Natural killer cell (primary cell): ENCODE measurements around the gene ROBO2. TPM values are rescaled to one million over a fixed set of nuclear protein-coding genes. Genes with fewer than 3 reads are reported as not detected.

Source experiments
- ATAC-seq, 3 donors: fragments of 150-1000 bp in 2 of 3; fragments of 200-7000 bp in 1 of 3; cut with Tn5 transposase; 1 replicate in 1 of 3; 2 replicates in 2 of 3; pipeline ENCODE4 v1.10.0; 2021; ENCODE audit warnings: mild to moderate bottlenecking in 2 of 3, moderate library complexity in 2 of 3
- DNase-seq, 2 donors: peaks; one replicate each; pipeline versions ENCODE4 v3.0.0 to v3.0.0-alpha.2; 2013 to 2021; ENCODE audit warnings: mixed read lengths in 1 of 2
- H3K27ac ChIP-seq: one replicate; pipeline ENCODE4 v1.5.1; 2013; ENCODE audit warnings: mild to moderate bottlenecking, low read length
- H3K27me3 ChIP-seq: one replicate; pipeline ENCODE4 v1.6.1; 2013; ENCODE audit warnings: low read length; ENCODE audit not compliant: control insufficient read depth, insufficient read depth
- H3K36me3 ChIP-seq: one replicate; pipeline ENCODE4 v1.6.1; 2013; ENCODE audit warnings: low read length; ENCODE audit not compliant: control insufficient read depth, insufficient read depth
- H3K4me1 ChIP-seq: one replicate; pipeline ENCODE4 v1.6.1; 2013; ENCODE audit warnings: low read length; ENCODE audit not compliant: control insufficient read depth, insufficient read depth
- H3K4me3 ChIP-seq: one replicate; pipeline ENCODE4 v1.5.1; 2013; ENCODE audit warnings: low read length
- H3K9me3 ChIP-seq: one replicate; pipeline ENCODE4 v1.6.1; 2013; ENCODE audit warnings: low read length; ENCODE audit not compliant: control insufficient read depth, insufficient read depth
- H3K27ac Mint-ChIP-seq, 2 donors: one replicate each; pipeline ENCODE4 v1.8.0; 2022; ENCODE audit warnings: mild to moderate bottlenecking in 2 of 2, mixed read lengths in 2 of 2, moderate library complexity in 1 of 2
- H3K27me3 Mint-ChIP-seq, 2 donors: one replicate each; pipeline ENCODE4 v1.8.0; 2022; ENCODE audit warnings: low read depth in 2 of 2, mixed read lengths in 2 of 2
- H3K36me3 Mint-ChIP-seq: one replicate; pipeline ENCODE4 v1.8.0; 2022; ENCODE audit warnings: mixed read lengths
- H3K4me1 Mint-ChIP-seq, 2 donors: one replicate each; pipeline ENCODE4 v1.8.0; 2022; ENCODE audit warnings: mixed read lengths in 2 of 2
- H3K4me3 Mint-ChIP-seq: one replicate; pipeline ENCODE4 v1.8.0; 2022; ENCODE audit warnings: mild to moderate bottlenecking, moderate library complexity, mixed read lengths
- H3K9me3 Mint-ChIP-seq, 2 donors: one replicate each; pipeline ENCODE4 v1.8.0; 2022; ENCODE audit warnings: mixed read lengths in 2 of 2
- WGBS: methylation state at CpG from one replicate; pipeline ENCODE4 v1.1.7; 2013; ENCODE audit warnings: missing lambda C conversion rate; ENCODE audit not compliant: insufficient coverage; 5-methylcytosine and 5-hydroxymethylcytosine counted together
- intact Hi-C: fragments of 100-400 bp; cut with micrococcal nuclease; formaldehyde crosslinking; loops from one replicate; pipeline ENCODE4 v1.14.2; 2022
- total RNA-seq, 4 donors: library from RNA; stranded (reverse); fragments of 120-200 nt in 1 of 4; gene quantifications; one replicate each; pipeline versions ENCODE4 v1.2.3 to v1.2.4, GENCODE V29; 2013 to 2022
- TF ChIP-seq, protein P1 (sequence below): fragments of 200-600 bp; IDR thresholded peaks from one replicate; pipeline ENCODE4 v1.8.0; 2022; ENCODE audit warnings: antibody characterized with exemption

Gene ROBO2
- total RNA-seq, 3 donors from 2014 or later (not counting 1 experiment from before 2014, with no cell fraction given): not detected

DNA sequence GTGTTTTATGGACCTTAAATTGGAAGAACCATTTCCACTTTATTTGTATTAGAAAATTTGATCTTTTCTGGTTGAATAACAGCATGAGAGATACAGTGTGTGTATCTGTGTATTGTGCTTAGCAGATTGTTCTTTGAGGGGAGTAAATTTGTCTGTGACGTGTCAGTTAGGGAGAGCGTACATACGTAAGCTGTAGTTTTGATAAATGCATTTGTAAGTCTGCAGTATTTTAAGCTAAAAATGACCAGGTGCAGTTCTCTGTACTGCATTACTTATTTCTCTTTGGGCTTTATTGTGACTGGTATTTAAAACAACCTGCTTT is 264.8 kb downstream of the ROBO2 start:
- DNase-seq: no peak
- H3K4me3 ChIP-seq: no peak overlapping the region
- H3K27ac ChIP-seq: no peak overlapping the region
- no peaks in the 10 kb centered on the region for H3K4me1 ChIP-seq
- TF ChIP-seq, protein P1, sequence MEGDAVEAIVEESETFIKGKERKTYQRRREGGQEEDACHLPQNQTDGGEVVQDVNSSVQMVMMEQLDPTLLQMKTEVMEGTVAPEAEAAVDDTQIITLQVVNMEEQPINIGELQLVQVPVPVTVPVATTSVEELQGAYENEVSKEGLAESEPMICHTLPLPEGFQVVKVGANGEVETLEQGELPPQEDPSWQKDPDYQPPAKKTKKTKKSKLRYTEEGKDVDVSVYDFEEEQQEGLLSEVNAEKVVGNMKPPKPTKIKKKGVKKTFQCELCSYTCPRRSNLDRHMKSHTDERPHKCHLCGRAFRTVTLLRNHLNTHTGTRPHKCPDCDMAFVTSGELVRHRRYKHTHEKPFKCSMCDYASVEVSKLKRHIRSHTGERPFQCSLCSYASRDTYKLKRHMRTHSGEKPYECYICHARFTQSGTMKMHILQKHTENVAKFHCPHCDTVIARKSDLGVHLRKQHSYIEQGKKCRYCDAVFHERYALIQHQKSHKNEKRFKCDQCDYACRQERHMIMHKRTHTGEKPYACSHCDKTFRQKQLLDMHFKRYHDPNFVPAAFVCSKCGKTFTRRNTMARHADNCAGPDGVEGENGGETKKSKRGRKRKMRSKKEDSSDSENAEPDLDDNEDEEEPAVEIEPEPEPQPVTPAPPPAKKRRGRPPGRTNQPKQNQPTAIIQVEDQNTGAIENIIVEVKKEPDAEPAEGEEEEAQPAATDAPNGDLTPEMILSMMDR: no peak
- H3K27me3 ChIP-seq: no peaks in the 10 kb centered on the region
- H3K9me3 ChIP-seq: no peaks in the 10 kb centered on the region
- Mint-ChIP-seq H3K4me1 (no peaks in the 10 kb centered on the region), H3K27ac (no peak overlapping the region), H3K4me3 (no peak overlapping the region), H3K27me3 (no peaks in the 10 kb centered on the region), H3K36me3 (no peaks in the 10 kb centered on the region), H3K9me3 (peaks cover under 1 to 2% of the 10 kb centered on the region in 2 donors)
- intact Hi-C loops: no loop called here
- no peak for ATAC-seq
- WGBS: 41% methylated on average over 2 of the region's 3 CpGs
- H3K36me3 ChIP-seq: no peaks in the 10 kb centered on the region

- intact Hi-C loops: no loop called here
- Mint-ChIP-seq H3K27me3 (no peaks in the 10 kb centered on the region), H3K36me3 (no peaks in the 10 kb centered on the region), H3K9me3 (peaks cover 3 to 4% of the 10 kb centered on the region in 2 donors), H3K4me3 (no peak overlapping the region), H3K27ac (no peak overlapping the region), H3K4me1 (no peaks in the 10 kb centered on the region)
- no peak overlapping the region for H3K27ac ChIP-seq
- no peak overlapping the region for H3K4me3 ChIP-seq
- DNase-seq: no peak
- no peaks in the 10 kb centered on the region for H3K4me1 ChIP-seq
- H3K36me3 ChIP-seq: no peaks in the 10 kb centered on the region
- TF ChIP-seq, protein P1: no peak
- H3K27me3 ChIP-seq: no peaks in the 10 kb centered on the region
- peaks cover 3% of the 10 kb centered on the region for H3K9me3 ChIP-seq
- no peak for ATAC-seq
Observed at GRCh38 chr3:77309460-77309859, 269.6 kb downstream of the ROBO2 start.

DNA sequence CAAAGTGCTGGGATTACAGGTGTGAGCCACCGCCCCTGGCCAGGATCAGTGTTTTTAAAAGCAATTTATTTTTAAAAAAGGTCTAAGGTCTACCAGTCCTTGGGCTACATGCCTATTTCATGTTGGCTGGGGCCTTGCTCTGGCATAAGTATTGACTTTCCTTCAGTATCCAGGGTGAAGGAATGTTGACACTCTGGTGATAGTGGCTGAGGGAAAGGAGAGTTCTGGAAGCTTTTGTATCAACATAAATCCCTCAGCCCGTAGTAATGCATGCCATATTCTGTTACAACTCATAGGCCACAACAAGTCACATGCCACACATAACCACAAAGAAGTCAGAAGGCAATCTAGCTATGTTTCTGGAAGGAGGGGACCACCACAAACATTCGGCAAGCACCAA is 273.9 kb downstream of the ROBO2 start:
- TF ChIP-seq, protein P1: no peak
- no peak for ATAC-seq

DNA sequence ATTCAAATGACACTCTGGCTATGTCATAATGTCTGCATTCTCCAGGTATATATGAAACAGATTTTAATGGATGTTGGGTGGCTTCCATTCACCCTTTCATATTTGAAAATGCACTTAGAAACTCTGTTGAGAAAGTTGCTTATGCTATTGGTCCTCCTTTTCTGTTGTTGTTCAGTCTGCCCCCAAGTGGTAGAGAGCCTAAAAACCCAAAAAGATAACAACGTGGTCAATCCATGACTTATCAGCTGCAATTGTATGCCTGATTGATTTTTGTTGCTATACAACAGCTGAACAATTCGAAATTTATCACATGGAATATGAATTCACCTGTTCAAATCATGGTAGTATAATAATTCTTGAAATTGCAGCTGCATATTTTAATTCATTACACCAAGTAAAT is 279.8 kb downstream of the ROBO2 start:
- WGBS: 22% methylated on average over 1 of the region's 2 CpGs
- intact Hi-C loops: no loop called here
- peaks cover 3 to 7% of the 10 kb centered on the region in 2 donors for H3K9me3 Mint-ChIP-seq
- no peak overlapping the region for H3K27ac Mint-ChIP-seq
- Histone ChIP-seq H3K27ac (no peak overlapping the region), H3K4me3 (no peak overlapping the region), H3K4me1 (no peaks in the 10 kb centered on the region), H3K36me3 (no peaks in the 10 kb centered on the region), H3K9me3 (no peaks in the 10 kb centered on the region), H3K27me3 (no peaks in the 10 kb centered on the region)
- H3K36me3 Mint-ChIP-seq: no peaks in the 10 kb centered on the region
- TF ChIP-seq, protein P1: no peak
- ATAC-seq (no peak), DNase-seq (no peak)
- H3K27me3 Mint-ChIP-seq: no peaks in the 10 kb centered on the region
- no peaks in the 10 kb centered on the region for H3K4me1 Mint-ChIP-seq
- no peak overlapping the region for H3K4me3 Mint-ChIP-seq

More for the DNA sequence above, 273.9 kb downstream of the ROBO2 start:
- H3K27ac Mint-ChIP-seq: no peak overlapping the region
- H3K4me3 Mint-ChIP-seq: no peak overlapping the region
- peaks cover 2 to 3% of the 10 kb centered on the region in 2 donors for H3K9me3 Mint-ChIP-seq
- no peak for DNase-seq
- Histone ChIP-seq H3K4me1 (no peaks in the 10 kb centered on the region), H3K27me3 (no peaks in the 10 kb centered on the region), H3K4me3 (no peak overlapping the region), H3K27ac (no peak overlapping the region), H3K9me3 (peaks cover 3% of the 10 kb centered on the region), H3K36me3 (no peaks in the 10 kb centered on the region)
- H3K27me3 Mint-ChIP-seq: no peaks in the 10 kb centered on the region
- intact Hi-C loops: no loop called here
- no peaks in the 10 kb centered on the region for H3K36me3 Mint-ChIP-seq
- H3K4me1 Mint-ChIP-seq: no peaks in the 10 kb centered on the region
- WGBS: 81% methylated on average over 3 of the region's 3 CpGs
